ENCODE results near the gene FLT1.

FLT1 gene, protein sequence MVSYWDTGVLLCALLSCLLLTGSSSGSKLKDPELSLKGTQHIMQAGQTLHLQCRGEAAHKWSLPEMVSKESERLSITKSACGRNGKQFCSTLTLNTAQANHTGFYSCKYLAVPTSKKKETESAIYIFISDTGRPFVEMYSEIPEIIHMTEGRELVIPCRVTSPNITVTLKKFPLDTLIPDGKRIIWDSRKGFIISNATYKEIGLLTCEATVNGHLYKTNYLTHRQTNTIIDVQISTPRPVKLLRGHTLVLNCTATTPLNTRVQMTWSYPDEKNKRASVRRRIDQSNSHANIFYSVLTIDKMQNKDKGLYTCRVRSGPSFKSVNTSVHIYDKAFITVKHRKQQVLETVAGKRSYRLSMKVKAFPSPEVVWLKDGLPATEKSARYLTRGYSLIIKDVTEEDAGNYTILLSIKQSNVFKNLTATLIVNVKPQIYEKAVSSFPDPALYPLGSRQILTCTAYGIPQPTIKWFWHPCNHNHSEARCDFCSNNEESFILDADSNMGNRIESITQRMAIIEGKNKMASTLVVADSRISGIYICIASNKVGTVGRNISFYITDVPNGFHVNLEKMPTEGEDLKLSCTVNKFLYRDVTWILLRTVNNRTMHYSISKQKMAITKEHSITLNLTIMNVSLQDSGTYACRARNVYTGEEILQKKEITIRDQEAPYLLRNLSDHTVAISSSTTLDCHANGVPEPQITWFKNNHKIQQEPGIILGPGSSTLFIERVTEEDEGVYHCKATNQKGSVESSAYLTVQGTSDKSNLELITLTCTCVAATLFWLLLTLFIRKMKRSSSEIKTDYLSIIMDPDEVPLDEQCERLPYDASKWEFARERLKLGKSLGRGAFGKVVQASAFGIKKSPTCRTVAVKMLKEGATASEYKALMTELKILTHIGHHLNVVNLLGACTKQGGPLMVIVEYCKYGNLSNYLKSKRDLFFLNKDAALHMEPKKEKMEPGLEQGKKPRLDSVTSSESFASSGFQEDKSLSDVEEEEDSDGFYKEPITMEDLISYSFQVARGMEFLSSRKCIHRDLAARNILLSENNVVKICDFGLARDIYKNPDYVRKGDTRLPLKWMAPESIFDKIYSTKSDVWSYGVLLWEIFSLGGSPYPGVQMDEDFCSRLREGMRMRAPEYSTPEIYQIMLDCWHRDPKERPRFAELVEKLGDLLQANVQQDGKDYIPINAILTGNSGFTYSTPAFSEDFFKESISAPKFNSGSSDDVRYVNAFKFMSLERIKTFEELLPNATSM (N-terminal part only)

DNA sequence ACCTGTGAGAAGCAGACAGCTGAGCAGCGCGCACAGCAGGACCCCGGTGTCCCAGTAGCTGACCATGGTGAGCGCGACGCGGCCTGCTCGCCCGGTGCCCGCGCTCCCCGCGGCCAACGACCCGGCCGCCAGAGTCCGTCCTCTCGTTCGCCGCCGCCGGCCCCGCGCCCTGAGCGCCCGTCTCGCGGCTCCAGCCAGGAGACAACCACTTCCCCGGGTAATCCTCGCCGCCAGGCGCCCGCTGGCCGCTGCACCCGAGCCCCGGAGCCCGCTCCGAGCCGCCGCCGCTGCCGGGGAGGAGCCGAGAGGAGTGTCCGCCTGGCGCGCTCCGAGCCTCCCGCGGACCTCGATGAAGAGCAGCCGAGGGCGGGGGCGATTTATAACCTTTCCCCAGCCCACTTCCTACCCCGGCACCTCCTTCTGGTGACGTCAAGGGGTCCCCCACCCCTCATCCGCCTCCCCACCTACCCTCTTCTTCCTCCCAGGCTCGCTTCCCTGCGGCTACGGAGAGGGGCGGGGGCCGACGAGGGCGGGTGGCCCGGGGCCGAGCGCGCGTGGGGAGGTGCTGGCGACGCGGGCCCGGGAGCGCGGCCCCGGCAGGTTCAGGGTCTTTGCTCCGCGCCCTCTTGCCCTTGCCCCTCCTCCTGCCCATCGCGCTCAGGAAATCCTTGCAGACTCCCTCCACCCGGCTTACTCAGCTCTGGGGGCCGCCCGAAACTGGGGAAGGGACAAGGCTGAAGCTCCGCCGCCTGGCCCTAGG, at the start of gene FLT1:
FLT1 (minus strand) TSS at position 351 of the 760 bp plus-strand sequence; CDS start at position 66, 285 bp downstream.
- DNase-seq, result no peak

DNA sequence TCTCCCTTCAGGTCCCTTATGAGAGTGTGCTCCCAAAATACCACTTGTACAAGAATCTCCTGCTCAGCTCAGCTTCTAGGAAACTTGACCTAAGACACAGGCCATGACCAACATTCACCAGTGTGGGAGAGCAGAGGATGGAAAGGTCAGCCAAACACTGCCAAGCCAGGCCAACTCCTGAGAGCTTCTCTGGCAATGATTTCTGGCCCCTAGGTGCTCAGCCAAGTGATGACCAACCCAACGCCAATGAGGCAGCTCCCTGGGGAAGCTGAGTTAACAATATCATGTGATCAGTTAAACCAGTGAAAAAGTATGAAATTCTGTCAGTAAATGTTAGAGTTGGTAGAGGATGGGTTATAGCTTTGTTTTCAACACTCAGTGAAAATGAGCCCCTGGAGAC, 49.1 kb upstream of the FLT1 start:
- no peak for DNase-seq

DNA sequence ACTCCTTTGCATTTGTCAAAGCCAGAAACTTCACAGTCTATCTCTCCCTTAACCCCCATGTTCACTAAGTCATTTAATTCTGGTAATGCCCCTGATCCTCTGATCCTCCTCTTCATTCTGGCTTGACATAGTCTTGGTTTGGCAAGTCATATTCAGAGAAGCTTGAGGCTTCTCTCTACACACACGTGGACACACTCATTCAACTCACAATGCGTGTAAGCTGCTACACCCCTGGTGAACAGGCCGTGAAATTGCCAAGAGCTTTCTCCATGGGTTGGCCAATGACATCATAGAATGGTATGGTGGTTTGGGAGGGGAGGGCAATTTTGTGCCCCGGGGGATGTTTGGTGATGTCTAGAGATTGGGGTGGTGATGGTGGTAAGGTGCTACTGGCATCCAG, 47.9 kb upstream of the FLT1 start:
- DNase-seq, result no peak

DNA sequence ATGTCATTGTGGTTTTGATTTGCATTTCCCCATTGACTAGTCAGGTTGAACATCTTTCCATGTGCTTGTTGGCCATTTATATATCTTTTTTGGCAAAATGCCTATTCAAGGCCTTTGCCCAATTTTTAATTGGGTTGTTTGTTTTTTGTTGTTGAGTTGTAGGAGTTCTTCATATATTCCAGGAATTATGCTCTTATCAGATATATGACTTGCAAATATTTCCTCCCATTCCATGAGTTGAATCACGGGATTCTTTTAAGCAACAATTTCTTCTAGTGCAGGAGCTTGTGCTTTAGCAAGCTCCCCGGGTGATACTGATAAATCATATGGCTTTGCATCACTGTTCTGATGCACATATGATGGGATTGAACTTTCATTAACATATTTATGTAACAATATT, 47.0 kb upstream of the FLT1 start:
- DNase-seq, result no peak

DNA sequence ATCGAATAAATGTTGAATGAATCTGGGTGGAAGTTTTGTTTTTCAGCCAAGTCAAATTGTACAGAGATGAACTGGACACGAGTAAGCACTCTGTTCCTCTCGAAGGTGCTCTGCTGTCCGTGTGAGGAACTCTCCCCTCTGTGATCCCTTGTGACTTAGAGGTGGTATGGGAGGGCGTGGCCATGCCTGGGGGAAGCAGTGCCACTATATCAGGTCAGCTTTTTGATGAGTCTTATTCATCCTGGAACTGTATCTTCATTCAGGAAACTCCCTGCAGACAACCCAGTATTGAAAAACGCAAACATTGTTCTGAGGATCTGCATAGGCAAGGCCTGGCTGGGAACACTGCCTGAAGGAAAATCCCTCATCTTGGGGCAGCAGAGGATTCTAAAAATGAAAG, 45.7 kb upstream of the FLT1 start:
- DNase-seq, result no peak

DNA sequence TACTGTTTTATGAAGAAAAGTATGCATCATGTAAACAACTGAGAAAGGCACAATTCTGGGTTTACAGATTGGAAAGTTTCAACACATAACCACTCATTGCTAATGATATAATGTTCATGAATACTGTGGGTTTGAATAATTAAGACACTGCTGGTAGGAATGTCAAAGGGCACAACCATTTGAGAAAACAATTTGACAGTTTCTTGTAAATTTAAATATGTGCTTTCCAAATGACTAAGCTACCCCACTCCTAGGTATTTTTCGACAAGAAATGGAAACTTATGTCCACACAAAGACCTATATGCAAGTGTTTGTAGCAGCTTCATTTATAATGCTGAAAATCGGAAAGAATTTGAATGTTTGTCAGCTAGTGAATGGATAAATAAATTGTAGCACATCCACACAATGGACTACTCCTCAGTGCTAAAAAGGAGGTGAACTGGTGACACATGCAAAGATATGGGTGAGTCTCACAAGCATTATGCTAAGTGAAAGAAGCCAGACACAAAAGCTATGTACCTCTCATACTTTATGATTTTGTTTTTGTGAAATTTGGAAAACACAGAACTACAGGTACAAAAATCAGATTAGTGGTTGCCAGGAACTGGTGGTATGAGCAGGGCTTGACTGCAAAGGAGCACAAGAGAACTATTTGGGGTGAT, 44.8 kb upstream of the FLT1 start:
- no peak for DNase-seq

DNA sequence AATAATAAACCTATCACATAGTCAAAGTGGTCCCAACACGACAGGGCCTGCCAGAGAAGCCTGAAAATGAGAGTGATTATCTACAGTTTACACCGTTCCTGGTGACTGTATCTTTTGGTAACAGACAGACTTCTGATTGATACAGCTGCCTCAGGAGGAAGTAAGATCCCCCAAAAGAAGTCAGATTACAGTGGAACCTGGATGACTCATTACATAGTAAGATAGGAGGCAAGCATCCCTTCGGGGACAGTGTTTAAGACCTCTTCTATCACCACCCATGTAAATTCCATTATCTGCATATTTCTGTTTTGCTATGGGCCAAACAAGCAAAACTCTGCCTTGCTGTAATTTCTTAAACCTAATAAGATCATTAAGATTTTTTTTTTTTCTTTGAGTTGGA, 44.0 kb upstream of the FLT1 start:
- no peak for DNase-seq

DNA sequence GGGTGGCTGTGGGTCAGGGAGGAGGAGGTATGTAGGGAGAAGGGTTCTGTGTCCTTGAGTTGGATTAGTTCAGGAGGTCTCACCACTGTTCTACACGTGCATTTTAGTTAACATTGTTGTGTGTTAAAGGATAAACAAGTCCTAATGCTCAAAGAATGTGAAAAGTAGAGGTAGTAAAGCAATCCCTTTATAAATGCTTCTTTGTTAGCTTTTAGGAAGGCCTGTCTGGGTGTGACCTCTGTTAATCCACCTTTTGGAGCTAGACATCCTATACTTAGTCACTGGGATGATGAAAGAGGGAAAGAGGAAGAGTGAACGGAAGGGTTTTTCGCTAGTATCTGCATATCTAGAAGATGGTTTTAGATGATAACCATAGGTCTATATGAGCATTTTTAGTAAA, 42.2 kb upstream of the FLT1 start:
- DNase-seq, result no peak

DNA sequence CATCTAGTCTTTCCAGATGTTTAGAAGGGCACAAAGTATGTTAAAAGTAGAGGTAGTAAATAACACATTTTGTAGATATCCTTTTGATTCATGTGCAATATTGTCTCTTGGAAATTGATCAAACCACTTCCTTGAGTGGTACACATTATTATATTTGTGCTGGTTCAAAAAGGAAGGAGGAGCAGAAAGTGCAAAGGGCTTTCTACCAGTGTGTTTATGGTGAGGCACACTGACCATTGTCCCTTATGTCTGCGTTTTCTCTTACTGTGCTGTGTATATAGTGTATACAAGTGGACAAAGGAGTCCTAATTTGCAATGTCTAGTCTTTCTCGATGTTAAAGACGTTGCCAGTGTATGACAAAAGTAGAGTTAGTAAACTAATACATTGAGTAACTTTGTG, 41.4 kb upstream of the FLT1 start:
- DNase-seq, result no peak

DNA sequence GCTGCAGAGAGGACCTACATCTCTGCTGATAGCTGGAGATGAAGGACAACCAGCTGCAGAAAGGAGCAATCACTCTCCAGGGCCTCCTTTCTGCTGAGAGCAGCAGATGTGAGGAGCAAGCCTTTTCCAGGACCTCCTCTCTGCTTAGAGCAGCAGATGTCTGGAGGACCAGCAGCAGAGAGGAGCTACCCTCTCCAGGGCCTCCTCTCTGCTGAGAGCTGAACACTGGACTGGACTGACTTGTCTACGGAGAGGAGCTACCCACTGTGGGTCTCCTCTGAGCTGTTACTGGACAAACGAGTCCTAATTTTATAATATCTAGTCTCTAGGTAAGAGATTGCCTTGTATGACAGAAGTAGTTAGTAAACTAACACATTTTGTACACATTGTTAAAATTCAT, 40.8 kb upstream of the FLT1 start:
- no peak for DNase-seq

DNA sequence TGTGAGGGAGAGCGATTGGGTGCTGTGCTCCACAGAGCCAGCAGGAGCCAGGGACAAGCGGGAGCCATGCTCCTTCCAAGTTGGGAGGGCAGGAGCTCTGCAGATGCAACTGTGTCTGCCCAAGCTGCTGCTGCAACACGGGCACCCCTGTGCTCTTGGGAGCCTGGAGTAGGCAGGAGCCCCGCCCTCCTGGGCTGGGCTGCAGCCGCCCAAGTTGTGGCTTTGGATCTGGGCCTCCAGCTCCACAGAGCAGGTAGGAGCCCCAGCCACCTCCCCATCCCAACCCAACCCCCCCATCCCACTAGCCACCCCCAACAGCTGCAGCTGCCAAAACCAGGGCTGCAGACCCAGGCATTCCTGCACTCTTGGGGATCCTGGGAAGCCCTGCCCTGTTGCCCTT, 39.9 kb upstream of the FLT1 start:
- DNase-seq, result no peak

DNA sequence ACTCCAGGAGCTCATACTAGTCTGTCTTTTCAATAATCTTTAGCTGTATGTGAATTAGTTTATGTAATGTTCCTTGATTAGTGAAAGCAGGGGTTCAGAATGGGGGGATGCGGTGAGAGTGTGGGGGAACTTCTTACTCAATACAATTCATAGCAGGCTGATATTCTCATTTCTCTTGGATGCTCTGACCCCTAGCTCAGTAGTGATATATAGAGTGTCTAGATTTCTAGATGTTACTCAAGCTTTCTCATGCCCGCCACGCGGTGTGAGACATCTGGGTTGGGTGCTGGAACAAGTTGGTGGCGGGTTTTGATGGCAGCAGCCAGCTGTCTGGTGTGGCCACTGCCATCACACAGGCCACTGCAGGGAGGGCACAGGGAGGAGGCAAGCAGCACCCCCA, 39.3 kb upstream of the FLT1 start:
- DNase-seq, result no peak

DNA sequence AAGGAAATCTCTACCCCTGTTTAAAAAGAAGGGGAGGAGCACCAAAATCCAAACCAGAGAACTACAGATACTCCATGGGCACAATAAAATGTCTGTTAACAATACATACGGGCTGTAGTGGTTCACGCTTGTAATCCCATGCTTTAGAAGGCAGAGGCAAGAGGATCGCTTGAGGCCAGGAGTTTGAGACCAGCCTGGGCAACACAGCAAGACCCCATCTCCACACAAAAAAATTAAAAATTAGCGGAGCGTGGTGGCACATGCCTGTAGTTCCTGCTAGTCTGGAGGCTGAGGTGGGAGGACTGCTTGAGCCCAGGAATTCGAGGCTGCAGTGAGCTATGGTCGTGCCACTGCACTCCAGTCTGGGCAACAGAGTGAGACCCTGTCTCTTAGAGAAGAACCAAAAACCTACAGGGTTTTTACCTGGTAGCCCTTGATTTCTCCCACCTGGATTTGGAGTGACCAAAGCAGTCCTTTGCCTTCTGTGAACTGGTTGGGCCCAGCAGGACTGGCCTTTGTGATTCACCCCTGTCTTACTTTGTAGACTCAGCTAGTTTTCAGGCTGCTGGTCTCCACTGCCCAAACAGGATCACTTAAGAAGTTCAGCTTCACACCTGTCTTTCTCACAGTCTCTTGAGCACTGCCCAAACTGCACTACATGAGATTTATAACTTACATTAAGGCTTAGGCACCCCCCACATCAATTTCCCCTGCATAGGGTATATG, 38.7 kb upstream of the FLT1 start:
- DNase-seq, result no peak

DNA sequence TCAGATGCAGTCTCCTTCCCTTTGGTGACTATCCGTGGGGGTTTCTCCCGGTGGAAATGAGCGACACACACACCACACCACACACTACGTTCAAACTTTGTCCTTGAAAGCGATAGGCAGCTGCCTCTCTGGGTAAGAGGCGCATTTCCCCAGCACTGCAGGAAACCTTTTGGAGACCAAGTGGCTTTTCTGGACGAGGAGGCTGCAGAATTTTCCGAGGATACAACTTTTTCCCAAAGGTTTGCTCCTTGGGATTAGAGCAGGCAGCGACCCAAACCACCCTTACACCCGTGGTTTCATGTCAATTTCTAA, 38.2 kb upstream of the FLT1 start:
- DNase-seq, result no peak

DNA sequence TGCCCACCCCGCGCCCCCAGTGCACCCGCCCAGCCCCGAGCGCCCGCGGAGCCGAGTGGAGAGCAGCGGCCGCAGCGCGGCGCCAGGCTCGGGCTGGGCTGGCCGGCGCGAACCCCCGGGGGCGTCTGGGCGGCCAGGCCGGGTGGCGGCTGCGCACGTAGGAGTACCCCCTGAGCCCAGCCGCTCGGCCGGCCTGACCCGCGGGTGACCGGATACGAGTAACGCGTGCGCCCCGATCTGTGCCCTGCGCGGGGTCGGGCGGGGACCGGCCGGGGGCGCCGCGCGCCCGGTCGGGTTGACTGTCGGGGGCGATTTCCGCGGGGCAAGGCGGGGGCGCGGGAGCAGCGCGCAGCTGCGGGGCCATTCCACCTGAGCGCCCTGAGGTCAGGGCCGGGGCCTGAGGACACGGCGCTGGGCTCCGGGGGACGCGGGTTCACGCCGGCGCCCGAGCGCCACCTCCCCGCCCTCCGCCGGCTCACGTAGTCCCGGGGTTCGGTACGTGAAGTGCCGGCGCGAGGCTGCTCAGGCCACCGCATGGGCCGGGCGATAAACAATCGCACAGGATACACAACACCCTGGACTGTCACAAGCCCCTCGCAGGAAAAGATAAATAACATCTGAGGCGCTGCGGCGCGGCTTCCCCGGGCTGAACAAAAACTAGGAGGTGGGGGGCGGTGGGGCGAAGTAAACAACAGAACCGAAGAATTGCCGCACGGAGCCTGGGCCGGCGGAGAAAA, 37.6 kb upstream of the FLT1 start:
- no peak for DNase-seq

DNA sequence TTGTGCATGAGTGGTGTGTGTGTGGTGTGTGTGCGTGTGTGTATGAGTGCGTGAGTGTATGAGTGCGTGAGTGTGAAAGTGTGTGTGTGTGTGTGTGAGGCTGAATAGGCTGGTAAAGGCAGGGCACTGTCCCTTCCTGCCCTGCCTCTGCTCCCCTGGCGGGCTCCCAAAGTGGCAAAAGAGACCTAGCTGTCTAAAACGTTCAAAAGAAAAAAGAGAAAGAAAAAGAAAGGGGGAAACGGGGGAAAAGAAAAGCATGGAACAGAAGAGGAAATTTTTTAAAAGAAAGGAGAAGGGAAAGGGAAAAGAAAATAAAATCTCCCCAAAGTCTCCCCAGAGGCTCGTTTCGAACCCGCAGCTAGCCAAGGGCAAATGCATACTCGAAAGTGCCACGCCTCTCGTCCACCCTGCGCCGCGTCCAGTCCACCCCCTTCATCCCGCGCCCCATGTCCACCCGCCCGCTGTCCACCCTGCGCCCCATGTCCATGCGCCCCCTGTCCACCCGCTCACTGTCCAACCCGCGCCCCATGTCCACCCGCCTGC, 37.0 kb upstream of the FLT1 start:
- DNase-seq, result no peak

DNA sequence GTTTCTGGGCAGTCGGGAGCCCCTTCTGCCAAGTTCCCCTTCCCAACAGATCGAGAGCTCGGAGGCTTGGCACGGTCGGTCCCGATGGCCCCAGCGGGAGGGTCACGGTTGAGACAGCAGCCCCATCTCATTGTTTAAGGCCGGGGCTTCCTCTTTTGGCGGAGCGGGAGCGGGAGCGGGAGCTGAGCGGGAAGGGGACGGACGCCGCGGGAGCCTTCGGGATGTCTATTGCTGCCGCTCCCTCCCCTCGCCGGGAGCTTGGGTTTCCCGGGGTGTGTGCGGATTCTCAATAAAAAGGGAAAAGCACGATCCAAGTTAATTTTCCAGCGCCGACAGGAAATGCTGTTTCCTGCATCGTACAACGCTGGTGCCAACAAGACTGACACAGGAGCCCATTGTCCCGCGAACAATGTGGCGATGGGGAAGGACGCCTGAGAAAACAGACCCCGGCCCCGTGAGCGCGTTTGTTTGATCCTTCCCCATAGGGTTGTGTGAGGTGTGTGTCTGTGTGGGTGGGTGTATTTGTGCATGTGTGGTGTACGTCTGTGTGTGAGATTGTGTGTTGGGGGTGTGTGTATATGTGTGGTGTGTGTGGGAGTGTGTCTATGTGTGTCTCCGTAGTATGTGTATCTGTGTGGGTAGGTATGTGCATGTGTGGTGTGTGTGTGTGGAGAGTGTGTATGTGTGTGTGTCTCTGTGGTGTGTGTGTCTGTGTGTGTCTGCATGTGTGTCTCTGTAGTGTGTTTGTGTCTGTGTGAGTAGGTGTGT, 36.3 kb upstream of the FLT1 start:
- peak in 1 of 58 donors; percentile 6 for DNase-seq

DNA sequence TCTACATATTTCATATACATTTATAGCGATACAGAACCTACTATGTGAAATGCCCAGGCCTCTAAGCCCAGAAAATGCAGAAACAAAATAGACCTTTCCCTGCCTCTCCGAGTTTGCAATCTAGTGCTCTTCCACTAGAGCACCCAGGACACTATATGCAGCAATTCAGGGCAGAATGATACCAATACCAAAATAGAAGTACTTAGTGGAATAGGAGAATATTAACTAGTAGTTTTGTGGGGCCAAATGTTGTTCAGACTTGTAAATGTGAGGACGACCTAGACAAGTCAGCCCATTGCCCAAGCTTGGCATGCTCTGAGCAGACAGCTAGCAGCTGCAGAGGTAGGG, 35.8 kb upstream of the FLT1 start:
- no peak for DNase-seq
